GM18907 (cell line): ENCODE measurements around the gene TENT5A.

Experiments used
- ATAC-seq: cut with Tn5 transposase; IDR thresholded peaks from one replicate; pipeline ENCODE4 v1.9.1; 2021; ENCODE audit warnings: mild to moderate bottlenecking, moderate library complexity; ENCODE audit not compliant: unreplicated experiment

Gene TENT5A

GRCh38 chr6:81718126-81718525 lies 34.4 kb downstream of the TENT5A start:
- no peak for ATAC-seq

GRCh38 chr6:81714684-81715083 lies 37.8 kb downstream of the TENT5A start:
- no peak for ATAC-seq

- no peak for ATAC-seq
These were observed 39.3 kb downstream of the TENT5A start for GRCh38 chr6:81713205-81713604.

- ATAC-seq: no peak
These were observed 44.3 kb downstream of the TENT5A start for GRCh38 chr6:81708113-81708699.

GRCh38 chr6:81704700-81705099 lies 47.8 kb downstream of the TENT5A start:
- no peak for ATAC-seq

GRCh38 chr6:81700414-81700813 lies 52.1 kb downstream of the TENT5A start:
- ATAC-seq: no peak

- no peak for ATAC-seq
These were observed 54.9 kb downstream of the TENT5A start for GRCh38 chr6:81697559-81697958.

- no peak for ATAC-seq
These were observed 56.0 kb downstream of the TENT5A start for GRCh38 chr6:81696524-81696923.
